Natural killer cell (primary cell): ENCODE results near the gene PHOSPHO1. TPM values are rescaled to one million over a fixed set of nuclear protein-coding genes. Genes with fewer than 3 reads are reported as not detected.
A peak's percentile ranks its signal among the peaks of the same experiment; 100 is the strongest.

Experiments
- ATAC-seq, 3 donors: fragments of 150-1000 bp in 2 of 3; fragments of 200-7000 bp in 1 of 3; cut with Tn5 transposase; 1 replicate in 1 of 3; 2 replicates in 2 of 3; pipeline ENCODE4 v1.10.0; 2021; ENCODE audit warnings: mild to moderate bottlenecking in 2 of 3, moderate library complexity in 2 of 3
- DNase-seq, 2 donors: peaks; one replicate each; pipeline versions ENCODE4 v3.0.0 to v3.0.0-alpha.2; 2013 to 2021; ENCODE audit warnings: mixed read lengths in 1 of 2
- H3K27ac ChIP-seq: one replicate; pipeline ENCODE4 v1.5.1; 2013; ENCODE audit warnings: mild to moderate bottlenecking, low read length
- H3K27me3 ChIP-seq: one replicate; pipeline ENCODE4 v1.6.1; 2013; ENCODE audit warnings: low read length; ENCODE audit not compliant: control insufficient read depth, insufficient read depth
- H3K36me3 ChIP-seq: one replicate; pipeline ENCODE4 v1.6.1; 2013; ENCODE audit warnings: low read length; ENCODE audit not compliant: control insufficient read depth, insufficient read depth
- H3K4me1 ChIP-seq: one replicate; pipeline ENCODE4 v1.6.1; 2013; ENCODE audit warnings: low read length; ENCODE audit not compliant: control insufficient read depth, insufficient read depth
- H3K4me3 ChIP-seq: one replicate; pipeline ENCODE4 v1.5.1; 2013; ENCODE audit warnings: low read length
- H3K9me3 ChIP-seq: one replicate; pipeline ENCODE4 v1.6.1; 2013; ENCODE audit warnings: low read length; ENCODE audit not compliant: control insufficient read depth, insufficient read depth
- H3K27ac Mint-ChIP-seq, 2 donors: one replicate each; pipeline ENCODE4 v1.8.0; 2022; ENCODE audit warnings: mild to moderate bottlenecking in 2 of 2, mixed read lengths in 2 of 2, moderate library complexity in 1 of 2
- H3K27me3 Mint-ChIP-seq, 2 donors: one replicate each; pipeline ENCODE4 v1.8.0; 2022; ENCODE audit warnings: low read depth in 2 of 2, mixed read lengths in 2 of 2
- H3K36me3 Mint-ChIP-seq: one replicate; pipeline ENCODE4 v1.8.0; 2022; ENCODE audit warnings: mixed read lengths
- H3K4me1 Mint-ChIP-seq, 2 donors: one replicate each; pipeline ENCODE4 v1.8.0; 2022; ENCODE audit warnings: mixed read lengths in 2 of 2
- H3K4me3 Mint-ChIP-seq: one replicate; pipeline ENCODE4 v1.8.0; 2022; ENCODE audit warnings: mild to moderate bottlenecking, moderate library complexity, mixed read lengths
- H3K9me3 Mint-ChIP-seq, 2 donors: one replicate each; pipeline ENCODE4 v1.8.0; 2022; ENCODE audit warnings: mixed read lengths in 2 of 2
- WGBS: methylation state at CpG from one replicate; pipeline ENCODE4 v1.1.7; 2013; ENCODE audit warnings: missing lambda C conversion rate; ENCODE audit not compliant: insufficient coverage; 5-methylcytosine and 5-hydroxymethylcytosine counted together
- intact Hi-C: fragments of 100-400 bp; cut with micrococcal nuclease; formaldehyde crosslinking; loops from one replicate; pipeline ENCODE4 v1.14.2; 2022
- total RNA-seq, 4 donors: library from RNA; stranded (reverse); fragments of 120-200 nt in 1 of 4; gene quantifications; one replicate each; pipeline versions ENCODE4 v1.2.3 to v1.2.4, GENCODE V29; 2013 to 2022
- TF ChIP-seq, protein P1 (sequence below): fragments of 200-600 bp; IDR thresholded peaks from one replicate; pipeline ENCODE4 v1.8.0; 2022; ENCODE audit warnings: antibody characterized with exemption

The PHOSPHO1 gene
- total RNA-seq, 3 donors from 2014 or later (not counting 1 experiment from before 2014, with no cell fraction given), result 1.7 TPM; not detected in 2

- no peaks in the 10 kb centered on the region for H3K9me3 Mint-ChIP-seq
- Histone ChIP-seq H3K36me3 (no peaks in the 10 kb centered on the region), H3K9me3 (no peaks in the 10 kb centered on the region), H3K4me1 (peaks cover 9% of the 10 kb centered on the region), H3K27ac (no peak overlapping the region), H3K4me3 (no peak overlapping the region), H3K27me3 (no peaks in the 10 kb centered on the region)
- peak overlapping the region in 1 of 2 donors; percentile 70 for H3K27ac Mint-ChIP-seq
- DNase-seq (no peak), ATAC-seq (peak in 1 of 3 donors; percentile 45)
- H3K36me3 Mint-ChIP-seq, result no peaks in the 10 kb centered on the region
- intact Hi-C loops, result no loop called here
- H3K4me3 Mint-ChIP-seq, result no peak overlapping the region
- 79% methylated on average over 10 of the region's 13 CpGs for WGBS
- no peaks in the 10 kb centered on the region for H3K27me3 Mint-ChIP-seq
- H3K4me1 Mint-ChIP-seq, result peaks cover 21 to 34% of the 10 kb centered on the region in 2 donors
- TF ChIP-seq, protein P1, sequence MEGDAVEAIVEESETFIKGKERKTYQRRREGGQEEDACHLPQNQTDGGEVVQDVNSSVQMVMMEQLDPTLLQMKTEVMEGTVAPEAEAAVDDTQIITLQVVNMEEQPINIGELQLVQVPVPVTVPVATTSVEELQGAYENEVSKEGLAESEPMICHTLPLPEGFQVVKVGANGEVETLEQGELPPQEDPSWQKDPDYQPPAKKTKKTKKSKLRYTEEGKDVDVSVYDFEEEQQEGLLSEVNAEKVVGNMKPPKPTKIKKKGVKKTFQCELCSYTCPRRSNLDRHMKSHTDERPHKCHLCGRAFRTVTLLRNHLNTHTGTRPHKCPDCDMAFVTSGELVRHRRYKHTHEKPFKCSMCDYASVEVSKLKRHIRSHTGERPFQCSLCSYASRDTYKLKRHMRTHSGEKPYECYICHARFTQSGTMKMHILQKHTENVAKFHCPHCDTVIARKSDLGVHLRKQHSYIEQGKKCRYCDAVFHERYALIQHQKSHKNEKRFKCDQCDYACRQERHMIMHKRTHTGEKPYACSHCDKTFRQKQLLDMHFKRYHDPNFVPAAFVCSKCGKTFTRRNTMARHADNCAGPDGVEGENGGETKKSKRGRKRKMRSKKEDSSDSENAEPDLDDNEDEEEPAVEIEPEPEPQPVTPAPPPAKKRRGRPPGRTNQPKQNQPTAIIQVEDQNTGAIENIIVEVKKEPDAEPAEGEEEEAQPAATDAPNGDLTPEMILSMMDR, result no peak
Observed at GRCh38 chr17:49200423-49201083, 30.0 kb downstream of the PHOSPHO1 start.

- TF ChIP-seq, protein P1, result no peak
- H3K4me1 ChIP-seq, result peaks cover 17% of the 10 kb centered on the region
- DNase-seq (no peak), ATAC-seq (no peak)
- no peaks in the 10 kb centered on the region for H3K36me3 ChIP-seq
- H3K9me3 ChIP-seq, result no peaks in the 10 kb centered on the region
- Mint-ChIP-seq H3K4me1 (peaks cover 19 to 25% of the 10 kb centered on the region in 2 donors), H3K27ac (no peak overlapping the region), H3K9me3 (no peaks in the 10 kb centered on the region), H3K4me3 (no peak overlapping the region), H3K27me3 (no peaks in the 10 kb centered on the region), H3K36me3 (no peaks in the 10 kb centered on the region)
- no peak overlapping the region for H3K4me3 ChIP-seq
- no peak overlapping the region for H3K27ac ChIP-seq
- intact Hi-C loops, result no loop called here
- 92% methylated on average over 1 of the region's 2 CpGs for WGBS
- no peaks in the 10 kb centered on the region for H3K27me3 ChIP-seq
Observed at GRCh38 chr17:49198211-49198610, 32.4 kb downstream of the PHOSPHO1 start.

GRCh38 chr17:49197346-49197998 lies 33.1 kb downstream of the PHOSPHO1 start:
- Mint-ChIP-seq H3K9me3 (no peaks in the 10 kb centered on the region), H3K4me3 (no peak overlapping the region), H3K36me3 (no peaks in the 10 kb centered on the region), H3K27me3 (peaks cover 0 to 2% of the 10 kb centered on the region in 2 donors), H3K27ac (no peak overlapping the region), H3K4me1 (peaks cover 27 to 32% of the 10 kb centered on the region in 2 donors)
- Histone ChIP-seq H3K4me3 (no peak overlapping the region), H3K9me3 (no peaks in the 10 kb centered on the region), H3K36me3 (no peaks in the 10 kb centered on the region), H3K27ac (no peak overlapping the region), H3K27me3 (no peaks in the 10 kb centered on the region), H3K4me1 (peaks cover 21% of the 10 kb centered on the region)
- 63% methylated on average over 5 of the region's 5 CpGs for WGBS
- ATAC-seq (no peak), DNase-seq (no peak)
- TF ChIP-seq, protein P1, result no peak
- intact Hi-C loops, result no loop called here
